Activated effector memory CD4-positive, alpha-beta T cell treated with Interleukin-2 at 50 U/mL for 16 hours (primary cell): ENCODE data around the gene ABCC4.

ENCODE experiments used
- DNase-seq: peaks from one replicate; pipeline ENCODE4 v3.0.0-alpha.2; 2020

The ABCC4 gene

GRCh38 chr13:95150555-95150954 is 150.7 kb downstream of the ABCC4 start:
- no peak for DNase-seq

GRCh38 chr13:95146486-95146885 is 154.8 kb downstream of the ABCC4 start:
- no peak for DNase-seq

- DNase-seq, result no peak
These were observed 155.7 kb downstream of the ABCC4 start for GRCh38 chr13:95145587-95145986.

GRCh38 chr13:95140502-95140901 is 160.7 kb downstream of the ABCC4 start:
- DNase-seq, result no peak

GRCh38 chr13:95138876-95139585 is 162.2 kb downstream of the ABCC4 start:
- DNase-seq, result no peak

GRCh38 chr13:95137096-95137495 is 164.2 kb downstream of the ABCC4 start:
- DNase-seq, result no peak

- no peak for DNase-seq
These were observed 164.6 kb downstream of the ABCC4 start for GRCh38 chr13:95136638-95137037.

- no peak for DNase-seq
These were observed 167.8 kb downstream of the ABCC4 start for GRCh38 chr13:95133498-95133897.

GRCh38 chr13:95129004-95129403 is 172.2 kb downstream of the ABCC4 start:
- no peak for DNase-seq

- DNase-seq, result no peak
These were observed 173.1 kb downstream of the ABCC4 start for GRCh38 chr13:95128045-95128643.

GRCh38 chr13:95124959-95125358 is 176.3 kb downstream of the ABCC4 start:
- no peak for DNase-seq

- DNase-seq, result no peak
These were observed 177.5 kb downstream of the ABCC4 start for GRCh38 chr13:95123726-95124125.

GRCh38 chr13:95122063-95122462 is 179.2 kb downstream of the ABCC4 start:
- DNase-seq, result no peak

GRCh38 chr13:95121516-95121915 is 179.7 kb downstream of the ABCC4 start:
- DNase-seq, result no peak

- DNase-seq, result no peak
These were observed 180.6 kb downstream of the ABCC4 start for GRCh38 chr13:95120650-95121049.

GRCh38 chr13:95118541-95119324 is 182.5 kb downstream of the ABCC4 start:
- DNase-seq, result no peak

GRCh38 chr13:95117092-95117491 is 184.2 kb downstream of the ABCC4 start:
- no peak for DNase-seq

- DNase-seq, result no peak
These were observed 185.7 kb downstream of the ABCC4 start for GRCh38 chr13:95115525-95115924.

- no peak for DNase-seq
These were observed 187.7 kb downstream of the ABCC4 start for GRCh38 chr13:95113601-95114000.

GRCh38 chr13:95112883-95113282 is 188.4 kb downstream of the ABCC4 start:
- no peak for DNase-seq

- DNase-seq, result no peak
These were observed 189.6 kb downstream of the ABCC4 start for GRCh38 chr13:95111608-95112007.

- DNase-seq, result no peak
These were observed 194.7 kb downstream of the ABCC4 start for GRCh38 chr13:95106562-95106961.

GRCh38 chr13:95100525-95101433 is 200.5 kb downstream of the ABCC4 start:
- no peak for DNase-seq
